IMR-90 (cell line): Measurements from ENCODE around the gene GLYAT.

Experiments used
- BHLHE40 ChIP-seq: fragments of 150-350 bp; IDR thresholded peaks from 2 replicates; pipeline ENCODE4 v1.6.1; 2016; ENCODE audit warnings: mild to moderate bottlenecking, low read depth, low read length
- CEBPB ChIP-seq: IDR thresholded peaks from 2 replicates; pipeline ENCODE4 v1.6.1; 2012; ENCODE audit warnings: low read depth, low read length, improper control_type of control experiment
- MAFK ChIP-seq: IDR thresholded peaks from 2 replicates; pipeline ENCODE4 v1.6.1; 2012; ENCODE audit warnings: low read depth, low read length, improper control_type of control experiment
- MAZ ChIP-seq: IDR thresholded peaks from 2 replicates; pipeline ENCODE4 v1.6.1; 2012; ENCODE audit warnings: low read depth, mild to moderate bottlenecking, low read length, improper control_type of control experiment, moderate library complexity, borderline replicate concordance
- MXI1 ChIP-seq: IDR thresholded peaks from 2 replicates; pipeline ENCODE4 v1.6.1; 2012; ENCODE audit warnings: low read depth, mild to moderate bottlenecking, low read length, moderate library complexity, borderline replicate concordance
- POLR2A ChIP-seq: IDR thresholded peaks from 2 replicates; pipeline ENCODE4 v1.6.1; 2012; ENCODE audit warnings: mild to moderate bottlenecking, low read depth, low read length
- RAD21 ChIP-seq: IDR thresholded peaks from 2 replicates; pipeline ENCODE4 v1.6.1; 2012; ENCODE audit warnings: low read length, improper control_type of control experiment
- RCOR1 ChIP-seq: IDR thresholded peaks from 2 replicates; pipeline ENCODE4 v1.6.1; 2012; ENCODE audit warnings: mild to moderate bottlenecking, low read length, improper control_type of control experiment; ENCODE audit not compliant: insufficient replicate concordance
- RFX5 ChIP-seq: IDR thresholded peaks from 2 replicates; pipeline ENCODE4 v1.8.0; 2012; ENCODE audit warnings: low read depth, mild to moderate bottlenecking, low read length, moderate library complexity
- SMC3 ChIP-seq: fragments of 150-350 bp; IDR thresholded peaks from 2 replicates; pipeline ENCODE4 v1.6.1; 2016; ENCODE audit warnings: low read depth, mild to moderate bottlenecking, antibody characterized with exemption, low read length, moderate library complexity
- TF ChIP-seq, protein P1 (sequence below): conservative IDR thresholded peaks from 2 replicates; pipeline ENCODE4 v1.5.1; 2012; ENCODE audit warnings: mild to moderate bottlenecking, low read depth, low read length, improper control_type of control experiment
- TF ChIP-seq, protein P2 (sequence below): fragments of 150-350 bp; IDR thresholded peaks from 2 replicates; pipeline ENCODE4 v1.6.1; 2016; ENCODE audit warnings: low read depth, mild to moderate bottlenecking, low read length, moderate library complexity, borderline replicate concordance
- TF ChIP-seq, protein P3 (sequence below): fragments of 150-350 bp; IDR thresholded peaks from 2 replicates; pipeline ENCODE4 v1.6.1; 2017; ENCODE audit warnings: mild to moderate bottlenecking, antibody characterized with exemption, low read length, low read depth

DNA sequence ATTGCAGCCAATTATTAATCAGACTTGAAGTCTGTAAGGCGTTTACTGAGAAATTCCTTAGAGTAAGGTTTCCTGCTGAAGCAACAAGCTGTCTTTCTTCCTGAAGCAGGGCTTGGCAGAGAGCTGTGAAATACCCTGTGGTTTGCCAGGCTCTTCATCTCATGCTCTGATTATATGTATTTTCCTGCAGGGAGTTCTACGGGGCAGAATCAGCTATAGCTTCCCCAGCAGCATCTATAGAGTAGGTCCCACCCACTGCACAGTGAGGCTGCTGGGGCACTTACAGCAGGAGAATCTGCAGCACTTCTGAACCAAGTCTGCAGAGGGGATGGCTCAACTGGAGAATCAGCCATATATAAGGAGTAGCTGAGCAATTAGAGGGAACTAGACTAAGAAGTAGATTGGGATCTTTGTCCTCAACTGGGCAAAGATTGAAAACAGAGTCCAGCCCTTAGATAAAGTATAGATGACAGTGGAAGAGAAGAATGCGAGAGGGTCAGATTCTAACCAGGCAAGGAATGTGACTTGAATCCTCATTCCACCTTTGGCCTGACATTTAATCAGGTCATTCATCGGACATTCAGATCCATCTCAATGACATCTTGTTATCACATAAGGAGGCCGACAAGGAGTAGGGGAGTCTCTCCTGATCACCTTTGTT is 71.7 kb downstream of the GLYAT start:
- TF ChIP-seq SMC3 (no peak), MAFK (no peak), RCOR1 (no peak), MAZ (no peak), POLR2A (no peak), CEBPB (no peak), RFX5 (no peak), MXI1 (no peak), RAD21 (no peak), BHLHE40 (no peak)
- TF ChIP-seq, protein P1, sequence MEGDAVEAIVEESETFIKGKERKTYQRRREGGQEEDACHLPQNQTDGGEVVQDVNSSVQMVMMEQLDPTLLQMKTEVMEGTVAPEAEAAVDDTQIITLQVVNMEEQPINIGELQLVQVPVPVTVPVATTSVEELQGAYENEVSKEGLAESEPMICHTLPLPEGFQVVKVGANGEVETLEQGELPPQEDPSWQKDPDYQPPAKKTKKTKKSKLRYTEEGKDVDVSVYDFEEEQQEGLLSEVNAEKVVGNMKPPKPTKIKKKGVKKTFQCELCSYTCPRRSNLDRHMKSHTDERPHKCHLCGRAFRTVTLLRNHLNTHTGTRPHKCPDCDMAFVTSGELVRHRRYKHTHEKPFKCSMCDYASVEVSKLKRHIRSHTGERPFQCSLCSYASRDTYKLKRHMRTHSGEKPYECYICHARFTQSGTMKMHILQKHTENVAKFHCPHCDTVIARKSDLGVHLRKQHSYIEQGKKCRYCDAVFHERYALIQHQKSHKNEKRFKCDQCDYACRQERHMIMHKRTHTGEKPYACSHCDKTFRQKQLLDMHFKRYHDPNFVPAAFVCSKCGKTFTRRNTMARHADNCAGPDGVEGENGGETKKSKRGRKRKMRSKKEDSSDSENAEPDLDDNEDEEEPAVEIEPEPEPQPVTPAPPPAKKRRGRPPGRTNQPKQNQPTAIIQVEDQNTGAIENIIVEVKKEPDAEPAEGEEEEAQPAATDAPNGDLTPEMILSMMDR, result no peak
- TF ChIP-seq, protein P2, sequence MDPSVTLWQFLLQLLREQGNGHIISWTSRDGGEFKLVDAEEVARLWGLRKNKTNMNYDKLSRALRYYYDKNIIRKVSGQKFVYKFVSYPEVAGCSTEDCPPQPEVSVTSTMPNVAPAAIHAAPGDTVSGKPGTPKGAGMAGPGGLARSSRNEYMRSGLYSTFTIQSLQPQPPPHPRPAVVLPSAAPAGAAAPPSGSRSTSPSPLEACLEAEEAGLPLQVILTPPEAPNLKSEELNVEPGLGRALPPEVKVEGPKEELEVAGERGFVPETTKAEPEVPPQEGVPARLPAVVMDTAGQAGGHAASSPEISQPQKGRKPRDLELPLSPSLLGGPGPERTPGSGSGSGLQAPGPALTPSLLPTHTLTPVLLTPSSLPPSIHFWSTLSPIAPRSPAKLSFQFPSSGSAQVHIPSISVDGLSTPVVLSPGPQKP, result no peak
- TF ChIP-seq, protein P3, sequence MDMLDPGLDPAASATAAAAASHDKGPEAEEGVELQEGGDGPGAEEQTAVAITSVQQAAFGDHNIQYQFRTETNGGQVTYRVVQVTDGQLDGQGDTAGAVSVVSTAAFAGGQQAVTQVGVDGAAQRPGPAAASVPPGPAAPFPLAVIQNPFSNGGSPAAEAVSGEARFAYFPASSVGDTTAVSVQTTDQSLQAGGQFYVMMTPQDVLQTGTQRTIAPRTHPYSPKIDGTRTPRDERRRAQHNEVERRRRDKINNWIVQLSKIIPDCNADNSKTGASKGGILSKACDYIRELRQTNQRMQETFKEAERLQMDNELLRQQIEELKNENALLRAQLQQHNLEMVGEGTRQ, result no peak
